H1 (cell line): ENCODE data around the gene IL36RN. TPM values are rescaled to one million over a fixed set of nuclear protein-coding genes. Genes with fewer than 3 reads are reported as not detected.

Source experiments
- CTCF ChIA-PET: fragments of 300-600 bp; sonication (Branson Sonifier 250); formaldehyde crosslinking; loops from one replicate; lab custom pipeline; 2021; ENCODE audit not compliant: partially characterized antibody; lab: Charles Lee
- POLR2A ChIA-PET: fragments of 300-600 bp; sonication (Branson Sonifier 250); formaldehyde crosslinking; loops from one replicate; lab custom pipeline; 2021; ENCODE audit warnings: inconsistent platforms; ENCODE audit not compliant: partially characterized antibody; lab: Charles Lee
- DNase-seq, 2 experiments: peaks; one replicate each; pipeline versions ENCODE4 v3.0.0 to v3.0.0-alpha.2; 2010 to 2022; ENCODE audit warnings: low spot score in 2 of 2, low read depth in 1 of 2, mixed read lengths in 1 of 2
- FAIRE-seq: peaks from 2 replicates; lab custom pipeline; 2011; peaks lifted over from hg19 to GRCh38; lab: Jason Lieb, UNC
- H2AFZ ChIP-seq: 2 replicates; pipeline ENCODE4 v1.8.1; 2012; ENCODE audit warnings: low read length, inconsistent platforms
- H2AK5ac ChIP-seq: 2 replicates; pipeline ENCODE4 v1.6.1; 2013; ENCODE audit warnings: low read depth, low read length
- H2BK120ac ChIP-seq: replicated peaks from 2 replicates; pipeline ENCODE3; 2013; ENCODE audit warnings: low read depth, low read length, inconsistent platforms
- H2BK12ac ChIP-seq: 2 replicates; pipeline ENCODE4 v1.6.1; 2013; ENCODE audit warnings: low read depth, low read length
- H2BK15ac ChIP-seq: 2 replicates; pipeline ENCODE4 v1.6.1; 2013; ENCODE audit warnings: low read length
- H2BK20ac ChIP-seq: 2 replicates; pipeline ENCODE4 v1.6.1; 2013; ENCODE audit warnings: low read length
- H2BK5ac ChIP-seq: 2 replicates; pipeline ENCODE4 v1.6.1; 2013; ENCODE audit warnings: low read depth, low read length
- H3K14ac ChIP-seq: 2 replicates; pipeline ENCODE4 v1.6.1; 2013; ENCODE audit warnings: inconsistent platforms; ENCODE audit not compliant: insufficient read length
- H3K18ac ChIP-seq: 2 replicates; pipeline ENCODE4 v1.6.1; 2013; ENCODE audit warnings: low read length; ENCODE audit errors: extremely low read depth
- H3K23ac ChIP-seq: 2 replicates; pipeline ENCODE4 v1.6.1; 2013; ENCODE audit warnings: inconsistent platforms; ENCODE audit not compliant: insufficient read length
- H3K23me2 ChIP-seq: 2 replicates; pipeline ENCODE4 v1.6.1; 2013; ENCODE audit warnings: low read depth, low read length
- H3K27ac ChIP-seq: 2 replicates; pipeline ENCODE4 v1.6.1; 2011; ENCODE audit warnings: low read depth, low read length, inconsistent platforms
- H3K27me3 ChIP-seq, 4 experiments: replicated peaks in 1 of 4; 1 replicate in 1 of 4; 2 replicates in 3 of 4; pipeline versions ENCODE4 v1.6.1 to v1.8.1; 2011 to 2013; ENCODE audit warnings: low read length in 3 of 4, mild to moderate bottlenecking in 3 of 4, inconsistent platforms in 2 of 4, mixed read lengths in 2 of 4, moderate library complexity in 1 of 4; ENCODE audit not compliant: control insufficient read depth in 3 of 4, insufficient read depth in 3 of 4; ENCODE audit errors: extremely low read depth in 1 of 4
- H3K36me3 ChIP-seq, 4 experiments: 2 replicates each; pipeline versions ENCODE4 v1.6.1 to v1.8.1; 2011 to 2013; ENCODE audit warnings: mild to moderate bottlenecking in 4 of 4, low read length in 3 of 4, moderate library complexity in 2 of 4, control low read depth in 1 of 4, inconsistent platforms in 1 of 4; ENCODE audit not compliant: insufficient read depth in 4 of 4, control insufficient read depth in 2 of 4
- H3K4ac ChIP-seq: replicated peaks from 2 replicates; pipeline ENCODE3; 2013; ENCODE audit warnings: low read length, low read depth, mixed read lengths, inconsistent platforms; ENCODE audit not compliant: insufficient read length
- H3K4me1 ChIP-seq, 4 experiments: replicated peaks in 1 of 4; 1 replicate in 1 of 4; 2 replicates in 3 of 4; pipeline versions ENCODE4 v1.6.1 to v1.8.1; 2011 to 2013; ENCODE audit warnings: low read length in 3 of 4, inconsistent platforms in 2 of 4, mixed read lengths in 1 of 4; ENCODE audit not compliant: insufficient read depth in 4 of 4, control insufficient read depth in 3 of 4
- H3K4me2 ChIP-seq, 2 experiments: 2 replicates each; pipeline versions ENCODE4 v1.6.1 to v1.8.1; 2011 to 2013; ENCODE audit warnings: low read depth in 2 of 2, low read length in 2 of 2, control low read depth in 1 of 2, inconsistent platforms in 1 of 2, mild to moderate bottlenecking in 1 of 2; ENCODE audit not compliant: insufficient read depth in 1 of 2
- H3K4me3 ChIP-seq, 4 experiments: fragments of 200-600, 300-600 bp in 1 of 4; sonication (generic), shearing (Covaris generic), sonication (Bioruptor Twin) in 1 of 4; 2 replicates each; pipeline versions ENCODE4 v1.5.1 to v1.8.1; 2011 to 2016; ENCODE audit warnings: low read length in 4 of 4, low read depth in 3 of 4, control low read depth in 2 of 4, inconsistent platforms in 2 of 4, mild to moderate bottlenecking in 2 of 4, mixed read lengths in 1 of 4, moderate library complexity in 1 of 4; ENCODE audit not compliant: insufficient read depth in 2 of 4; ENCODE audit errors: extremely low read depth in 1 of 4
- H3K56ac ChIP-seq: replicated peaks from 2 replicates; pipeline ENCODE3; 2013; ENCODE audit warnings: low read depth, mild to moderate bottlenecking, mixed read lengths, low read length, inconsistent platforms; ENCODE audit not compliant: insufficient read length
- H3K79me1 ChIP-seq: 2 replicates; pipeline ENCODE4 v1.6.1; 2013; ENCODE audit warnings: low read depth, low read length, control low read depth
- H3K79me2 ChIP-seq, 2 experiments: 2 replicates each; pipeline versions ENCODE4 v1.6.1 to v1.8.1; 2012 to 2013; ENCODE audit warnings: low read length in 2 of 2, mild to moderate bottlenecking in 2 of 2, inconsistent platforms in 1 of 2; ENCODE audit not compliant: insufficient read depth in 2 of 2, control insufficient read depth in 1 of 2
- H3K9ac ChIP-seq, 4 experiments: replicated peaks in 1 of 4; 1 replicate in 1 of 4; 2 replicates in 3 of 4; pipeline versions ENCODE4 v1.6.1 to v1.8.1; 2011 to 2013; ENCODE audit warnings: low read depth in 3 of 4, low read length in 3 of 4, control low read depth in 2 of 4, mild to moderate bottlenecking in 2 of 4, moderate library complexity in 2 of 4, inconsistent platforms in 1 of 4; ENCODE audit errors: extremely low read depth in 1 of 4
- H3K9me3 ChIP-seq, 2 experiments: 2 replicates each; pipeline versions ENCODE4 v1.6.1 to v1.8.1; 2012 to 2013; ENCODE audit warnings: mild to moderate bottlenecking in 2 of 2, moderate library complexity in 2 of 2, control low read depth in 1 of 2, inconsistent platforms in 1 of 2, low read depth in 1 of 2, low read length in 1 of 2, mixed read lengths in 1 of 2; ENCODE audit not compliant: insufficient read depth in 2 of 2
- H4K20me1 ChIP-seq, 2 experiments: replicated peaks in 1 of 2; 2 replicates each; pipeline versions ENCODE3 to v1.8.1; 2011 to 2013; ENCODE audit warnings: inconsistent platforms in 2 of 2, low read length in 2 of 2, mild to moderate bottlenecking in 1 of 2; ENCODE audit not compliant: insufficient read depth in 2 of 2, control insufficient read depth in 1 of 2
- H4K5ac ChIP-seq: 2 replicates; pipeline ENCODE4 v1.6.1; 2013; ENCODE audit warnings: low read length, low read depth, mixed read lengths, inconsistent platforms; ENCODE audit not compliant: insufficient read length
- H4K8ac ChIP-seq: 2 replicates; pipeline ENCODE4 v1.8.0; 2013; ENCODE audit warnings: mild to moderate bottlenecking, moderate library complexity, low read length, inconsistent platforms; ENCODE audit not compliant: insufficient read depth; ENCODE audit errors: extremely low read depth
- H4K91ac ChIP-seq: replicated peaks from 2 replicates; pipeline ENCODE3; 2013; ENCODE audit warnings: low read length, mixed read lengths, inconsistent platforms; ENCODE audit not compliant: insufficient read length
- BCL11A ChIP-seq, 2 experiments: IDR thresholded peaks; one replicate each; pipeline ENCODE4 v1.6.1; 2011; ENCODE audit warnings: low read depth in 2 of 2, low read length in 2 of 2, mild to moderate bottlenecking in 2 of 2
- EGR1 ChIP-seq: IDR thresholded peaks from 2 replicates; pipeline ENCODE4 v1.6.1; 2011; ENCODE audit warnings: low read depth, low read length, borderline replicate concordance
- WGBS, 2 experiments: shearing (Covaris generic) in 1 of 2; methylation state at CpG; one replicate each; pipeline versions ENCODE4 v1.1.6 to v1.1.7; 2013 to 2015; ENCODE audit warnings: low lambda C conversion rate in 2 of 2, mixed read lengths in 2 of 2, inconsistent platforms in 1 of 2, low coverage in 1 of 2, missing lambda C conversion rate in 1 of 2; ENCODE audit not compliant: insufficient replicate concordance in 2 of 2, insufficient coverage in 1 of 2, insufficient read length in 1 of 2; ENCODE audit errors: extremely low coverage in 1 of 2, missing lambda C conversion rate in 1 of 2; 5-methylcytosine and 5-hydroxymethylcytosine counted together
- polyA plus RNA-seq, 7 experiments: library from polyadenylated mRNA; depleted of rRNA in 3 of 7; stranded (reverse) in 5 of 7; unstranded in 2 of 7; fragments of >200 nt in 5 of 7; fragments of 200-250 nt in 2 of 7; gene quantifications; 1 replicate in 5 of 7; 2 replicates in 1 of 7; 4 replicates in 1 of 7; pipeline versions ENCODE4 v1.2.1 to v1.2.3, GENCODE V29; 2011 to 2013; ENCODE audit warnings: missing spikeins in 2 of 7, mixed read lengths in 2 of 7
- total RNA-seq: library from RNA; stranded (reverse); fragmentation: NEBNext Ultra II Directional; extraction: Animal tissue kit (Norgen Biotek cat#: 25700); gene quantifications from 2 replicates; pipeline ENCODE4 v1.2.1, GENCODE V29; 2021

IL36RN gene
- total and polyA plus RNA-seq, 2 of the 8 experiments (the other 6 are each of a cell fraction or from before 2014, with no cell fraction given), result not detected

DNA sequence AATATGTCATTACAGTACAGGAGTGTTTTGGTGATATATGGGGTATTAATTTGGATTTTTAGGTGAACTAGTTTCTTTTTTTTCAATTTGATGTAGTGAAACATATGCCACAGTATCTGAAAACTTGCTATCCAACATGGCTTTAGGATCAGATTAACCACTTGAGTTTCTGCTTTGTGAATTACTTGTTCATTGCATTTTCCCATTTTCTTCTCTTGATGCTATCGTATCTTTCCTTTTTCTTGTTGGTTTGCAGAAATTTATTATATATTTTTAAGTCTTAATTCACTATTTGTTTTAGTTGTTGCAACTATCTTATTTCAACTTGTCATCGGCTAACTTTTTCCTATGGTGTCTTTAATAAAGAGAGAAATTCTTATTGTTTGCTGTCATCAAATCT is 44.9 kb upstream of the IL36RN start:
- Histone ChIP-seq H2BK15ac (no peak overlapping the region), H3K9me3 (peaks cover 0 to 4% of the 10 kb centered on the region in 2 experiments; a peak in 1 of 4 replicates), H2BK12ac (no peak overlapping the region), H2BK20ac (no peak overlapping the region), H3K23me2 (no peaks in the 10 kb centered on the region), H4K5ac (no peak overlapping the region), H3K27me3 (no peaks in the 10 kb centered on the region), H3K23ac (no peak overlapping the region), H4K20me1 (no peaks in the 10 kb centered on the region), H3K9ac (no peak overlapping the region), H3K4me1 (no peaks in the 10 kb centered on the region), H3K36me3 (no peaks in the 10 kb centered on the region), H4K8ac (no peak overlapping the region), H3K14ac (no peak overlapping the region), H3K4me2 (no peak overlapping the region), H2AK5ac (no peak overlapping the region), H3K4ac (no peak overlapping the region), H2AFZ (no peak overlapping the region), H3K18ac (no peak overlapping the region), H3K56ac (no peak overlapping the region), H2BK5ac (no peak overlapping the region), H3K27ac (no peak overlapping the region), H3K79me2 (no peaks in the 10 kb centered on the region), H2BK120ac (no peak overlapping the region), H3K79me1 (no peaks in the 10 kb centered on the region), H3K4me3 (no peak overlapping the region), H4K91ac (no peak overlapping the region)
- DNase-seq (no peak), FAIRE-seq (no peak)
- CTCF ChIA-PET, result no interaction called here
- POLR2A ChIA-PET, result no interaction called here
- 82% methylated on average over 2 of the region's 2 CpGs; no CpG with 5 or more reads in 1 of the 2 experiments for WGBS, 2 experiments
- no peak for TF ChIP-seq EGR1
- TF ChIP-seq BCL11A (IDR thresholded peaks at IDR 0.05; ENCODE audit: low read depth in 2 of 2, low read length in 2 of 2), result no peak
